GF-D8 (cell line): Measurements from ENCODE around the gene PRKAG1.

ENCODE experiments used
- DNase-seq: peaks from one replicate; lab custom pipeline; 2025; lab: John Stamatoyannopoulos, UW

The PRKAG1 gene

GRCh38 chr12:49049566-49050224, 31.1 kb upstream of the PRKAG1 start:
- DNase-seq, result no peak

GRCh38 chr12:49048953-49049352, 30.4 kb upstream of the PRKAG1 start:
- DNase-seq, result no peak

GRCh38 chr12:49046129-49046895, 27.7 kb upstream of the PRKAG1 start:
- DNase-seq, result no peak

GRCh38 chr12:49044660-49045059, 26.1 kb upstream of the PRKAG1 start:
- DNase-seq, result no peak

GRCh38 chr12:49043856-49044258, 25.3 kb upstream of the PRKAG1 start:
- DNase-seq, result peak; percentile 12

GRCh38 chr12:49043241-49043640, 24.7 kb upstream of the PRKAG1 start:
- DNase-seq, result no peak

GRCh38 chr12:49041881-49042484, 23.4 kb upstream of the PRKAG1 start:
- DNase-seq, result no peak

GRCh38 chr12:49041036-49041880, 22.7 kb upstream of the PRKAG1 start:
- no peak for DNase-seq

- DNase-seq, result no peak
Measured at GRCh38 chr12:49040364-49040855, 21.8 kb upstream of the PRKAG1 start.

- DNase-seq, result no peak
Measured at GRCh38 chr12:49039421-49040363, 21.1 kb upstream of the PRKAG1 start.

GRCh38 chr12:49038291-49038955, 19.8 kb upstream of the PRKAG1 start:
- DNase-seq, result no peak

- no peak for DNase-seq
Measured at GRCh38 chr12:49037947-49038237, 19.3 kb upstream of the PRKAG1 start.

GRCh38 chr12:49037111-49037946, 18.8 kb upstream of the PRKAG1 start:
- no peak for DNase-seq

- DNase-seq, result no peak
Measured at GRCh38 chr12:49036029-49036428, 17.5 kb upstream of the PRKAG1 start.

GRCh38 chr12:49034286-49034622, 15.7 kb upstream of the PRKAG1 start:
- no peak for DNase-seq

- DNase-seq, result no peak
Measured at GRCh38 chr12:49033611-49034285, 15.2 kb upstream of the PRKAG1 start.

GRCh38 chr12:49032679-49033447, 14.3 kb upstream of the PRKAG1 start:
- DNase-seq, result no peak

- no peak for DNase-seq
Measured at GRCh38 chr12:49032276-49032675, 13.7 kb upstream of the PRKAG1 start.
